Endothelial cell (in vitro differentiated cells): ENCODE results near the gene ARHGAP19. TPM values are rescaled to one million over a fixed set of nuclear protein-coding genes. Genes with fewer than 3 reads are reported as not detected.

Source experiments
- DNase-seq: peaks from one replicate; pipeline ENCODE4 v3.0.0; 2021; ENCODE audit warnings: low spot score
- H3K27ac Mint-ChIP-seq: one replicate; pipeline ENCODE4 v1.8.0; 2021; ENCODE audit warnings: mixed read lengths, inconsistent platforms; ENCODE audit not compliant: unreplicated experiment
- H3K27me3 Mint-ChIP-seq: one replicate; pipeline ENCODE4 v1.8.0; 2021; ENCODE audit warnings: mild to moderate bottlenecking, moderate library complexity, mixed read lengths, inconsistent platforms; ENCODE audit not compliant: unreplicated experiment
- H3K36me3 Mint-ChIP-seq: one replicate; pipeline ENCODE4 v1.8.0; 2021; ENCODE audit warnings: mild to moderate bottlenecking, low read depth, mixed read lengths, inconsistent platforms; ENCODE audit not compliant: unreplicated experiment
- H3K4me1 Mint-ChIP-seq: one replicate; pipeline ENCODE4 v1.8.0; 2021; ENCODE audit warnings: mild to moderate bottlenecking, mixed read lengths, inconsistent platforms; ENCODE audit not compliant: unreplicated experiment
- H3K4me3 Mint-ChIP-seq: one replicate; pipeline ENCODE4 v1.8.0; 2021; ENCODE audit warnings: mild to moderate bottlenecking, mixed read lengths, inconsistent platforms; ENCODE audit not compliant: unreplicated experiment
- H3K9me3 Mint-ChIP-seq: one replicate; pipeline ENCODE4 v1.8.0; 2021; ENCODE audit warnings: mixed read lengths, inconsistent platforms; ENCODE audit not compliant: unreplicated experiment
- CTCF ChIP-seq: fragments of 200-600 bp; sonication (generic); IDR thresholded peaks from one replicate; pipeline ENCODE4 v1.5.0; 2021; ENCODE audit warnings: antibody characterized with exemption; ENCODE audit not compliant: unreplicated experiment
- total RNA-seq: library from RNA; stranded (reverse); fragmentation: NEBNext Ultra II Directional; extraction: Animal tissue kit (Norgen Biotek cat#: 25700); gene quantifications from one replicate; pipeline ENCODE4 v1.2.1, GENCODE V29; 2021; ENCODE audit not compliant: unreplicated experiment

The ARHGAP19 gene
- total RNA-seq, 1 donor from 2014 or later: 19.8 TPM

GRCh38 chr10:97174941-97175340 lies 117.5 kb downstream of the ARHGAP19 start:
- peaks cover 9% of the 10 kb centered on the region for H3K27me3 Mint-ChIP-seq
- H3K4me3 Mint-ChIP-seq: no peak overlapping the region
- no peak overlapping the region for H3K27ac Mint-ChIP-seq
- no peak for TF ChIP-seq CTCF
- no peak for DNase-seq
- H3K4me1 Mint-ChIP-seq: peaks cover 4% of the 10 kb centered on the region
- H3K36me3 Mint-ChIP-seq: no peaks in the 10 kb centered on the region
- H3K9me3 Mint-ChIP-seq: no peaks in the 10 kb centered on the region

DNA sequence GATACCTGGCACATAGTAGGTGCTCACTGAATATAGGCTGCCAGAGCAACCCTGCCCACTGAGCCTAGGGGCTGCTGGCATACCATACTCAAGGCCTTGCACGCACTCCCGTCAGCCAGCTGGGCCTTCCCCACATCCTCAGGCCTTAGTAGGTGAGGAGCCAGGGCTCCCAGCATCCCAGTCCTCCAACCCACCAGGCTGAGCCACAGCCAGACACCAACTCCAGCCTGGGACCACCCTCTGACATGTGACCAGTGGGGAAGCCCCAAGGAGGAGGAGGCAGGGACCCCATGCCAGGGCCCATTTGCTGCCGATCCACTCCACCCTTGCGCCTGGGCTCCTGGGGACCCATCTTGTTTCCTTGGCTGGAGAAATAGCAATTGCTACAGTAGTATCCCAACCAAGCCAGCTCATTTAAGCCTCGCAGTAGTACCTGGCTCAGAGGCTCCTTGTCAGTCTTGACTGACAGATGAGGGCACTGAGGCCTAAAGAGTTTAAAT lies 118.1 kb downstream of the ARHGAP19 start:
- Mint-ChIP-seq H3K27ac (no peak overlapping the region), H3K27me3 (peaks cover 8% of the 10 kb centered on the region), H3K4me3 (no peak overlapping the region), H3K4me1 (peaks cover 4% of the 10 kb centered on the region), H3K36me3 (no peaks in the 10 kb centered on the region), H3K9me3 (no peaks in the 10 kb centered on the region)
- DNase-seq: no peak
- no peak for TF ChIP-seq CTCF

DNA sequence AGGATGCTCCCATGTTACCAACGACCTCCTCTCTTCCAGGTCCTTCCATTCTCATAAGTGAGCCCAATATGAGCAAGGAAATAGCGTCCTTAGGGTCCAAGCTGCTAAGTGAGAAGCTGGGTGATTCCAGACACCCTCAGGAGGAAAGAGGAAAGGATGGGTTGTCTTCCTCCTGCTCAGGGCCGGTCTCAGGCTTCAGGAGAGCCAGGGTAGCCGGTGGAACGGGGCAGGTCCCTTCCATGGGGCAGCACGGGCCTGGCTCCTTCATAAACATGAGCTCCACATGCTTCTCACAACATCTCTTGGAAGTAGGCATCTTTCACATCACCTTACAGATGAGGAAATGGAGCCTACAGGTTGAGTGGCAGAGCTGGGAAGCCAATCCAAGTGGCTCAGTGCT lies 119.4 kb downstream of the ARHGAP19 start:
- TF ChIP-seq CTCF: no peak
- H3K4me3 Mint-ChIP-seq: no peak overlapping the region
- H3K36me3 Mint-ChIP-seq: peaks cover 4% of the 10 kb centered on the region
- peaks cover 7% of the 10 kb centered on the region for H3K4me1 Mint-ChIP-seq
- DNase-seq: no peak
- H3K27me3 Mint-ChIP-seq: peaks cover 6% of the 10 kb centered on the region
- no peak overlapping the region for H3K27ac Mint-ChIP-seq
- no peaks in the 10 kb centered on the region for H3K9me3 Mint-ChIP-seq

Other genes with a start within 250 kb of the ARHGAP19 start
- 0.54 TPM for gene SLIT1, start 106.7 kb downstream of the ARHGAP19 start, total RNA-seq
- gene FRAT1, start 26.6 kb upstream of the ARHGAP19 start, total RNA-seq: 8.0 TPM
- 25.6 TPM for gene FRAT2, start 42.1 kb upstream of the ARHGAP19 start, total RNA-seq
- 19.5 TPM for gene RRP12, start 108.7 kb upstream of the ARHGAP19 start, total RNA-seq
- 291 TPM for gene PGAM1, start 133.6 kb upstream of the ARHGAP19 start, total RNA-seq
- 36.0 TPM for gene EXOSC1, start 153.4 kb upstream of the ARHGAP19 start, total RNA-seq
- gene ZDHHC16, start 153.5 kb upstream of the ARHGAP19 start, total RNA-seq: 45.0 TPM
- gene MMS19, start 205.8 kb upstream of the ARHGAP19 start, total RNA-seq: 127 TPM
- 78.0 TPM for gene UBTD1, start 206.3 kb upstream of the ARHGAP19 start, total RNA-seq